GM18909 (cell line): ENCODE measurements around the gene DIAPH2.

Experiments used
- ATAC-seq: cut with Tn5 transposase; IDR thresholded peaks from one replicate; pipeline ENCODE4 v1.9.1; 2021; ENCODE audit warnings: mild to moderate bottlenecking; ENCODE audit not compliant: unreplicated experiment, poor library complexity

DIAPH2 gene

DNA sequence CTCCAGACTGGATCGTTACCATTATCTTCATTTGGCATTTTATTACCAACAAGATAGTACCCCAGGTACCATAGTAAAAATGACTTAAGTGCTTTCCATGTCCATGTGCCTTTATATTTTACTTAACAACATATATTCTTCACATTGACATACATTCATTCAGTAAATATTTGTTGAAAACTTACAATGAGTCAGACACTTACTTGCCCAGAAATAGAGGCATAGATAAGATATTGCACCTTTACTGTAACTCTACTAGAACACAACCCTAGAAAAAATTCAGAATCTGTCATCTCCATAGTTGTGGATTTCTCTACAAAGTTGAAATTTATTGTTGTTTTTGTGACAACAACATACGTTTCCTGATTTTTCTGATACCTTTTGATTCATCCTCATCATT is 839.7 kb downstream of the DIAPH2 start:
- no peak for ATAC-seq

DNA sequence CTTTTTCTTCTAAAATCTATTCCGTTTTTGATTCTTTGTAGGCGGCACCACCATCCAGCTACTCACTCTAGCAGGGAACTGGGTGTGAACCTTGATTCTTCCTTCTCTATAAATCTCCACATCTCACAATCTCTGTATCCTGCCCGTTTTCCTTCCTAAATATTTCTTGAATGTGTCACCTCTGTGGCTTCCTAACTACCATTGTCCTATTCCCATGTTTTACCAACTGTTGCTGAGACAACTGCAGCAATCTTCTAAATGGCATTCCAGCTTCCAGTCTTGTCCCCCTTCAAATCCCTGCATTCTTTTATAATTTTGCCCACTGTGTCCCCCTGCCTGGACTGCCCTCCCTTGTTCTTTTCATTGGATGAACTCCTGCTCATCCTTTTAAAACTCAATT is 840.4 kb downstream of the DIAPH2 start:
- ATAC-seq = no peak

DNA sequence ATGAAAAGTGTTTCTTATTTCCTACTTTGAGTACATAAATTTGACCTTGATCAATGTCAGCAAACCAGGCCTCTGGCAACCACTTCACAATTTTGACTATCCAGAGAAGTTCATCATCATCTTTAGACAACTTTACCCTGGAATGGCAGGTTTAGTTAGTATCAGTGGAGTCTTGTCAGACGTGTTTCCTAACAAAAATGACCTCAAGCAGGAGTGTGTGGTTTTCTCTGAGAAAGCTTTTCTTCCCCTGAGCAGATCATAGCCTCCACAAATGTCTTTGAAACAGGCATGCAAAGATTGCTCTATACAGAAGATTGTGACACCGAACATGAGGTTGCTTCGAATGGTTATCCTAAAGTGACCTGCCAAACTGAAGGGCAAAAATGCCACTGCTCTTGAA is 841.3 kb downstream of the DIAPH2 start:
- ATAC-seq = no peak

DNA sequence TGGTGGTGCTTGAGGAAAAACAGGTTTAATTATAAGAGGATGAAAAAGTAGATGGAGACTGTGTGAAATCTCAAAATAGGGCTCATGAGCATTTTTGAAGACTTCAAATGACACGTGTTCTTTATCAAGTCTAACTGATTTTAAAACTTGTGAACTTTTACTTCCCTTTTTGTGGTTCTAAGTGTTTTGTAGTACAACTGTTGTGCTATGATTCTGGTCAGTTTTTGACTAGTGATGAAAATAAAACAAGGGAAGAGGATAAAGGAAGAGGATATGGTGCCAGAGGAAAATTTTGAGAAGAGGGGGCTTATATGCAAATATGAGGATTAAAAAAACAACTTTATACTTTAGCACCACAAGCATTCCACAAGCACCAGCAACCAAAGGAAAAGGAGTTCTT is 843.1 kb downstream of the DIAPH2 start:
- no peak for ATAC-seq

DNA sequence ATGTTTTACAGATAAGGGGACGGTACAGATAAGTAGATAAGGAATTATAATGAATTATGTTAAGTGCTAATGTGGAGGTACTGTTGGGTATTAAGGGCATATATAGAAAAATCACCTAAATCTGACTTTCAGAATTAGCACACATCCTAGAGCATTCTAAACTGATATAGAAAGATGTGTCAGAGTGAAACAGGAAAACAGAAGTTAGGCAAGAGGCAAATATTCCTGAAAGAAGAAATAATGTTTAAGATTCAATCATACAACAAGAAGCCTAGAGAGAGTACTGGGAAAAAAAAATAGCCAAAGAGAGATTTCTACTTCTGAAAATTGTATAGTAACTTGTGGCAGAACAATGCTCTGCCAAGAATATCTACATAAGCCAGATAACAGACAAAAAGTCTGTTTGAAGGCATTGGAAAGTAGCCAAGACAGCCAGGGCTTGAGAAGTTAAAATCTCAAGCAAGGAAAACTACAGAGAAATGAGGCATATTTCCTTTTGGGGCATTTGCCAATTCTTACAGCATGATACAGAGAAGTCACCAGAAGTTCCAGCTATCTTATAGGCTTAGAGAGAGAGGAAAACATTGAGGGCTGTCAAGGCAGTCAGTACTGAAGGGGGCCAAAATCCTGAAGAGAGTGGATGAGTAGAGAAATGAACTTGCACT is 845.0 kb downstream of the DIAPH2 start:
- ATAC-seq = no peak

DNA sequence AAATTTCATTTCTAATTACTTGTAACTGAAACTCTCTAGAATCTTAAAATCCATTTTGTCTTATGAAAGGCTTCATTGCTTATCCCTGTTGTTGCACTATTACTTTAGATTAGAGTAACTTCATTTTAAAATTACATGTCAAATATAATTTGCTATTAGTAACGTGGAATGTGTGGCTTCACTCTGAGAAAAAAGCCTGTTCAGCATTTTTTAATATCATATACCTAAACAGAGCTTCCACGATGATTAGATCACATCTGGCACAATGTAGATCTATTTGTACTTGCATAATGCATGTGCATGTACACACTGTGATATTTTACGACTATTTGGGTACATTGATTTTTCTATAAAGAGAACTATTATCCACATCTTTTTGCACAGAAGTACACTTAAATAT is 847.2 kb downstream of the DIAPH2 start:
- ATAC-seq = no peak

DNA sequence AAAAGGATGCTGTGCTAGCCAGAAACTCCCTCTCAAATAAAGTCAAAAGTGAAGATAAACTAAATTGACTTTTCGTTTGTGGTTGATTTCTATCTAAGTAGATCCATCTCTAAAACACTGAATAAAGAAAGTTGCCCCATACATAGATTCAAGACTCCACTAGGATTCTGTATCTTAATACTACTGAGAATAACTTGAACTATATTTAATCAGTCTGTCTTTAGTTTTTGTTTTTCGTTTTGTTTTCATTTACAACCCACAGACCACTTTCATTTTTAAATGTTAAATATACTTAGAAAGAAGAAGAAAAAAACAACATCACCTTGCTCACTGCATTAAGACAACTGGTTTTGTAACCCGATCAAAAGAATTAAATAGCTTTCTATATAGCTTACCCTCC is 854.1 kb downstream of the DIAPH2 start:
- no peak for ATAC-seq

DNA sequence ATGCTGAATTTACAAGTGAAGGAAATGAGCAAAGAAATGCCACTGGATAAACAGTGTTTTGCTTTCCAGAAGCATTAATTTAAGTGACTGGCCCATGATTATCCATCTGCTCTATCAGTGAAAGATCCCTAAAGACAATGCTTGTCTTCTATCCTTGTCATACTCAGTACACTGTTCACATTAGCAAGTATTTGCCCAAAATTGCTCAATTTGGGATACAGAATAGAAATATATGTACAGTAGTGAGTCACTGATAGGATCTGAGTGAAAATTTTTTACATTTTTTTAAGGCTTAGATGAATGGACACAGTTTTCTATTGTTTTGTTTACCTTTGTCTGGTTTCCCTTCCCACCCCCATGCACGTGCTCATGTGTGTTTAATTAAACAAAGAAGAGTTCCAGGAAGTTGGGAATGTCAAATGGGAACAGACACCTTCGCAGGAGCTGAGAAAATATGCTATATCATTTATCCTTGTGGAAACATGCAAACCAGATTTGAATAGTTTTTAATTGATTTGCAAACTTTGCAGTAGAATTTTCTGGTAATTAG is 855.4 kb downstream of the DIAPH2 start:
- ATAC-seq = no peak

DNA sequence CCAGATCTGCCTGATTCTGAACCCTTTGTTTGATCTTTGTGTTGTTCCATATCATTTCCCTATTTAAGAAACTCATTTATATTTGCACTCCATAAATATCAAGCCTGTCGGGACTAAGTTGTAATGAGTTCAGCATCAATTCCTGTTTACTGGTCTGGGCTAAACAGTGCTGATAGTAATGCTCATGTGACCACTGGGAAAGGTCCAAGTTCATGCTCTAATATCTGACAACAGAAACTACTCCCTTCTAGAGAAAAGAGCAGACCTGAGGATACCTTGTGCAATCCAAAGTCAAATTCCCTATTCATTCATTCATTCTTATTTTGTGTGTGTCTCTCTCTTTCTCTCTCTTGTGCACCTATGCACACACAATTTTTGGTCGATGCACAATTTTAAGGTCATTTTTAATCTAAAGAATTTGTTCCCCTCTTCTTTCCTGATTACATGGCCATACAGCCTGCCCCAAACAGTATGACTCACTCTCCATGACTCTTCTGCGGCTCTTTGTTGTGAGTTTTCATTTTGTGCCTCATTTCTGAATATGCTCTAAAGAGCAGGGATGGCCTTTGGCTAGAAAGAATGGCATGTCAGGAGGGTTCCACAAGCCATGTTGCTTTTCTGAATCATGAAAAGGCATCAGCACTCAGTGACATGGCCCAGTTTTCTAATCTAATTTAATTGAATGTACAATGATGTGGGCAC is 863.4 kb downstream of the DIAPH2 start:
- ATAC-seq = no peak

DNA sequence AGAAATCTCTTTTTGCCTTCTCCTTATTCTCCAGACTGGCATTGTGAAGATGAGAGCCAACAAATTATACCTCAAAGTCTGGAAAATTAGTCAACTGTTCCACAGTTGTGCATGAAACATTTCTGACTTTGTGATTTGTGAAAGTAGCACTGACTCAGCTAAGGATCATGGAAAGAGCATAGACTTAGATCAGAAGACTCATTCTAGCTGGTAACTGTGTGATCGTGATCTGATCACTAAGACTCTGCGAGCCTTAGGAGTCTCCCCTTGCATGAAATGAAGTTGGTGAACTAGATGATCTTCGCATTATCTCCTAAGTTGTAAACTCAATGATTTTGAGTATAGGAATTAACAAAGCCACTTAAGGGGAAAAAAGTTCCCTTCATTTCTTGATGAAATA is 867.2 kb downstream of the DIAPH2 start:
- no peak for ATAC-seq

DNA sequence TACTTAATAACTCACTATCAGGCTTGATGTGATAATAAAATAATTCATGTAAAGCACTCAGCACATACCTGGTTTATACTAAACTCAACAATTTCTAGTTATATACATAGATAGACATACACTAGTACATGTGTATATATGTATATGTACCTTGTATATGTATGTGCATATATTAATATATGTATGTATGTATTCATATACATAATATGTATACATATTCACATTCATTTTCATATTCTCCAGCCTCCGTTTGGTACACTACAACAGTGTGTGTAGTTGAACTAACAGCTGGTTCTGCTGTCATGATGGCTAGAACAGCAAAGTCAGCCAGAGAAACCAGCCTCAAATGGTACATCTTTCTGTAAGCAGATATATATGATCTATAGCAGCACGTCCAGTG is 869.2 kb downstream of the DIAPH2 start:
- no peak for ATAC-seq

DNA sequence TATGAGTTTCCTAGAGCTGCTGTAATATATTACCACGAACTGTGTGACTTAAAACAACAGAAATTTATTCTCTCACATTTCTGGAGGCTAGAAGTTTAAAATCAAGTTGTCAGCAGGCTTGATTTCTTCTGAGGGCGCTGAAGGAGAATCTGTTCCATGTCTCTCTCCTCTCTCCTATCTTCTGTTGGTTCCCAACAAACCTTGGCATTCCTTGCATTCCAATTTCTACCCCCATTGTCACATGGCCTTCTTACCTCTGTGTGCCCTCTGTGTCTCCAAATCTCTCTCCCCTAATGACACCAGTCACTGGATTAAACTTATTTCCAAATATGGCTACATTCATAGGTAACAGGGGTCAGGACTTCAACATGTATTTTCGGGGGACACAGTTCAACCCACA is 871.7 kb downstream of the DIAPH2 start:
- no peak for ATAC-seq

DNA sequence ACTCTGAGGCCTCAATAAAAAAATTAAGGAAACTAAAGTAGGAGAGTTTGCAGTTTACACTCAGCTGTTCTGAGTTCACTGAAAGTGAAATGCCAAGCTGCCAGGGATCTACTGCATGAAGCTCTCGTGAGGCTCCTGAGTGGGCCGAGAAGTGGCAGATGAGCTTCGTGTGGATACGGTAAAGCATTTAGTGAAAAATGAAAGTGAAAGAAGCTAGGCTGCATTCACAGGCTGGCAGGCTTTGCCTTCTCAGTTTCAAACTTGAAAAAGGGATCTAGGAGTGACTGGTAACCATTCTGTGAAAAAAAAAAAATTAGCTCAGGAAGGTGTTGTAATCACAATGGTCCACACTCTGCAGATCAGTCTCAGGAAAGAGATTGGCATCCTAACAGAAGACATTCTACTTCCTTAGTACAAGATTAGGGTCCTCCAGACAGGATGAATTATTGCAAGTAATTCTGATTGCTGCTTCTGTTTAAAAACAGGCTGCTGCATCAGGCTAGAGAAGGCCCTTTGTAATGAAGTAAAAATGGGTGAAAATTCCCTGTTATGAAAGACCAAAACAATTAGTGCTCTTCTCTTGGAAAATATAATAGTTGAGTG is 879.0 kb downstream of the DIAPH2 start:
- peak; percentile 99 for ATAC-seq

DNA sequence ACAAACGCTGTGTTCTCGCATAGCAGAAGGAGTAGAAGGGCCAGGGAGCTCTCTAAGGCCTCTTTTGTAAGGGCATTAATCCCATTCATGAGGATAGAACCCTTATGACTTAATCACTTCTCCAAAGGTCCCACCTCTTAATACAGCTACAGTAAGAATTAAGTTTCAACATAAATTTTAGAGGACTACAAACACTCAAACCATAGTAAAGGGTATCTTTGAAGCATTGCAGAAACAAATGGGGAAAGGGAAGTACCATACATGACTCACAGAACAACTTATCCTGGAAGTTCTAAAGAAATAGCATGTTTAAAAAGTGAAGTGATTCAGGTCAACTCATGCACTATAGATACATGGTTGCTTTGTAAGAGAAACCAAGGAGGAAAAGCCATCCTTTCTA is 879.9 kb downstream of the DIAPH2 start:
- no peak for ATAC-seq

DNA sequence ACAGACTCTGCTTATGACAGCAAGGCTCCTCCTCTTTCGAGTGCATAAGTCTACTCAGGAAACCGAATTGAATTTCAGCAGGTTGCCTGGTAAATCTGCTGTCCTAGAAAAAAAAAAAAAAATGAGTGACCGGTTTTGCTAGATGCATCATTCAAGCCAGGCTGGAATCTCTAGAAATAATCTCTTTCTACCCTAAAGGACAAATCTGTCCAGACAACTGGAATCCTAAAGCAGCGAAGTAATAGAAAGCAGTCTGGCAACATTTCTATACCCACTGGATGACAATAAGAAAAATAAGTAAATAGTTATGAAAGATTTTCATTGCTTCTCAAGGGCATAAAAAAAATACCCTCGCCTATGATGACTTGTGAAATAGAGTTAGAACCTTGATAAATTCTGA is 902.5 kb downstream of the DIAPH2 start:
- no peak for ATAC-seq

DNA sequence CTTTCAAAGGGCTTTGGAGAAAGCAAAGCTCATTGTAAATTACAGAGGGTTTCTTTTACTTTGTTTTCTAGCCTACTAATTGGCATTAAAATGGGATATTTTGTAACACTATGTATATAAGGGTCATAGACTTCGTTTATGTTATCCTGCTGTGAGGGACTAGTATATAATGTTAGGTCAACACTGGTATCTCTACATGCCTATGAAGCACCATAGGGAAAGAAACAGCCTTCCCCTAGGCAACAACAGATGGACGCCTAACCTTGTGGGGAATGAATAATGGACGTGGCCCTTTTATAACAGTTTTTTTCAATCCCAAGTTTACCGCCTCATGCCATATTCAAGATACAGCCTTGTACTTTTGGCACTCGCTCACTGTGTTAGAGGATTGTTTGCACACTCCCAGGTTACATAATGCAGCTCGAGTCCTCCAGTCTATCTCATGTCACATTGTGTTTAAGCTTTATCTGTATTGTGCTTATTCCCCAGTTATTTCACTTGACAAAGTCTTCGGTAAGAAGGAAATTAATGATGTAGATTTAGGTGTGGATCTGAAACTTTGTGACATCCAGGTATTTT is 910.1 kb downstream of the DIAPH2 start:
- no peak for ATAC-seq

DNA sequence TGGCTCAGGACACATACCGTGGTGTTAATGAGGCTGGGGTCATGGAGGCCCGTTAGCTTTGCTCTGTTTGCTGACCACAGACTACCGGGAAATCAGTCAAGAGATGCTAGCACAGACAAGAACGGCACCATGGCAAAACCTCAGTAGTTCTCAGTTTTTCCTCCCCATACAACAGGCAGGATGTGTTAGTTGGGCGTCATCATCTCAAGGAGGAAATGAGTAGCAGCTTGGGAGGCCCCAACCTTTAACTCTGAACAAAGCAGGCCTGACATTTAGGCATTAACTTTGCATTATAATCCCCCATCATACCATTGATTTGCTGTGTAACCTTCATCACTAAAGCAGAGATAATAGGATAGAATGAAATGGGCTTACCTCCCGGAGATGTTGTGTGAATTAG is 913.3 kb downstream of the DIAPH2 start:
- no peak for ATAC-seq

DNA sequence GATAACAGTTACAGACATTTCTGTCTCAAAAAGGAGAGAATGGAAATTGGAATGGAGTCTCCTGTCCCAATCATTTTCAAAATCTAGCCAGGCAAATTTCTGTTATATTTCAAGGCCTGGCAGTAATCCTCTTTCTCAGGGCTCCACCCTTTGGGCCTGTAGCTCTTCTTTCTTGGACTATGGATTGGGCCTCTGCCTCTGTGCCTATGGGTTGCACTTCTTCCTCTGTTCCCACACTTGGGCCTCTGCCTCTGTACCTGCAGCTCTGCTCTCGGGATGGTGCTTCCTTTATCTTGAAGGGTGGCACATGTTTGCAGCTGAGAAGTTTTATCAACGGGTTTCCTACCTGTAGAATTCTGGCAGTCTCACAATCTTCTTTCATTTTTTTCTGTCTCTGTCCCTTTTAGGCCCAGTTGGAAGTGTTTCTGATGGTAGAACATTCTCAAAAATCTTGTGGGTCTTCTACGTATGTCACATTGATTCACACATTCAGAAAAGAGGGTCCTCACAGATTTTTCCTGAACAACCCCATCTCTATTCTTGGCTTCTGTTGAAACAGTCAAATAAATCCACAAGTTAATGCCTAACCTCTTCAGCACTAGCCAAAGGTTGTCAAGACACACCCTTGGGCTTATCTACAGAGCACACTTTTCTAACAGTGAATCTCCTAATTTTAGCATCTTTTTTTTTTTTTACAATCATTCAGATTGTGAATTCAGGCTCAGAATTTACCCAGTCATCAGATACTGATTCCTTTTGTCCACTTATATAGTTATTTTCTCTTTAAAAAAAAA is 918.0 kb downstream of the DIAPH2 start:
- no peak for ATAC-seq

DNA sequence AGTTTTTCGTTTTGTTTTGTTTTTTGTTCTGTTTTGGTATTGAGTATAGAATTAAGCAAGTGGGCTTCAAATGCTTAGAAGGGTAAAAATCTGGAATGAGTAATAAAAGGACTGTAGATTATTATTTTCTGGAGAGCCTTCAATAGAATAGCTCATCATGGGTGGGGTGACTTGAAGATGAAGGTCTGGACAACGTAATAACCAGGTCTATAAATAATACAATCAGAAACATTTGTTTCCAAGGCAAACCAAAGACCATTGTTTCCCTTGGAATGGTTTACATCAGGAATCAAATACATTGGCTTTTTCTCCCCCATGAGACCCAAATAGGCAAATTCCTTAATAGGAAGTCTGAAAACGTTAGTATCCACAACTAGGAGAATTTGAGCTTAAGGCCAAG is 920.6 kb downstream of the DIAPH2 start:
- no peak for ATAC-seq

DNA sequence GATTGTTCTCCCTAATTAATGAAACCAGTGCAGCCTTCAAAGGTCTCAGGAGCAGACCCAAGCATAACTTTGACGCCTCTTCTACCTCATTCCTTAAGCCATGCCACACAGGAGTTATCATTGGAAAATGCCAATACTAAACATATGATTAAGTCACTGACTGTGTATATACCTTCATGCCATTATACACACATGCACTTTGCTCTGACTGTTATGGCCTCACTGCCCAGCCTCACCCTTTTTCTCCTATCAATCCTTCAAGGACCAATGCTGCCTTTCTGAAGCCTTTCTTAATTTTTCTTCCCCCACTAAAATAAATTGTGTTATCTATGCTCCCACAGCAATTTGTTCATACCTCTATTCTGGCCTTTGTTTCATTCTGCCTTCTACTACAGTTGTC is 924.7 kb downstream of the DIAPH2 start:
- no peak for ATAC-seq
